CD4-positive, alpha-beta T cell treated with Interferon alpha-2 for 1 hour (primary cell): ENCODE measurements around the gene TTC8.
"Not testable (repeated sequence)": the region's sequence is repeated elsewhere in the genome, so short reads cannot be mapped to it uniquely, and the experiment has no call there.

Experiments used
- DNase-seq, 2 donors: peaks; one replicate each; pipeline ENCODE4 v3.0.0-alpha.2; 2020 to 2022

TTC8 gene

DNA sequence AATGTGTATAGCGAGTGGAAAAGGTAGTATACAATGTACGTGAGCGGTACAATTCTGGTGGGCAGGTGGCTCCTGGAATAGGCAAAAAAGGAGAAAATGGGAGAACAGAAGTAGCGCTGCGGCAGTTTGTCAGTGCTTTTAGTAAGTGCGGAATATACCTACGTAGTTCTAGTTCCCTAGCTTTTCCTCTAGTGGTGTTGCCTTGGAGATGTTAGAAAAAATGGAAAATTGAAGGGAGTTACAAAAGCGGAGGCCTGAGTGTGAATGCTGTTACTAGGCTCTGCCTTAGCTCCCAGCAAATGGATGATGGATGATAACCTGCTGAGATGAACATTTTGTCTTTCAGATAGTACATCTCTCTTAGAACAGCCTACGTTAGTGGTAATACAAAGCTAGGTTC, 1.1 kb downstream of the TTC8 start:
- no peak for DNase-seq

DNA sequence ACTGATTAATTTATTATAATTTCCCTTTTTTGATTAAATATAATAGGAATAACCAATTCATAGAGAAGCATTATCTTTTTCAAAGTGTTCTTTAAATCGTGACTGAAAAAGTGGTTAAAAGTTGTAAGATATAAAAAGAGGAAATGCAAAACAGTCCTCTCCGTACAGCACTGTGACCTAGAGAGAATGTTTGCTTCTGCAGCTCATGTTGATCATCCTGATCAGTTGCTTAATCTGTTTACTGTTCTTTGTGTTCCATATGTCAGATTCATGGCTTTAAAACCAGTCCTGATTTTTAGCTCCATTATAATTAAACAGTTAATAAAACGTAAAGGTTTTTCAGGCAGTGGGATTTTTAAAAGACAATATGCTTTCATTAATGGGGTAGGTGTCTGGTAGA, 4.7 kb downstream of the TTC8 start:
- no peak for DNase-seq

DNA sequence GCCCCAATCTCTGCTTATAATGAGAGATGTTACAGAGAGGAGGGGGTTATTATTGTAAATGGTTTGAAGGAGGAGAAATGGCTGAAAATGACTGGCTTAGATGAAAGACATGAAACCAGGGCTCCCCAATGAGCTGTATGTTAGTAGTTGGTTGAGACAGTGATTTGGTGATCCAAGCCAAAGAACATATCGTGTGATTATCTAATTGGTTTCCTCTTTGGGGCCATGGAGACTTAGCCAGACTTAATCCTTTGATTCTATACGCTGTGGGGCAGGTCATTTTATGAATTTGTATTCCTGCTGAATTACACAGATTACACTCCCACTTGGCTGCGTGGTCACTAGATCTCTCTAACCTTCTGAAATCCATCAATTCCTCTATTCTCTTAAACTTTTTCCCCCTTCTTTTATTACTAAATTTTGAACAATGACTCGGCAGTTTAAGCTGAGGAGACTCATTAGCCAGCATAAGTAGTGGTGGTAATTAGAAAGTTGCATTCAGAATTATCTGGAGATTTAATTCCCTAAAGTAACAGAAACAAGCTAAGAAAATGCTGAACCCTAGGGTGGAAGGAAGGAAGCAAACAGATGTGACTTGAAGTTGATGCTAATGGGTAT, 5.3 kb downstream of the TTC8 start:
- DNase-seq: no peak

DNA sequence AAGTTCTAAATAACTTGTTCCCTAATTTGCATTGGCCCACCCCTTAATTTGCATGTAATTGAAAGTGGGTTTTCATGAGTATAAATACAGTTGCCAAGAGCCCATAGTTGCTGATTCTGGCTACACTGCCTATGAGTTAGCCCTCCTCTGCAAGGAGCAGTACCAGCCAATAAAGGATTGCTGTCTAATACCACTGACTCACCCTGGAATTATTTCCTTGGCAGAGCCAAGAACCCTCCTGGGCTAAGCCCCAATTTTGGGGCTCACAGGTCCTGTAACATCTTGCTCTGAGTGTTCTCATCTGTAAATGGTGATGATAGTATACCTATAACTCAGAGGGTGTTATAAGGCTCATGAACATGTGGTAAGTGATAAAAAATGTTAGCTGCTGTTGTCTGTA, 6.8 kb downstream of the TTC8 start:
- DNase-seq: no peak

DNA sequence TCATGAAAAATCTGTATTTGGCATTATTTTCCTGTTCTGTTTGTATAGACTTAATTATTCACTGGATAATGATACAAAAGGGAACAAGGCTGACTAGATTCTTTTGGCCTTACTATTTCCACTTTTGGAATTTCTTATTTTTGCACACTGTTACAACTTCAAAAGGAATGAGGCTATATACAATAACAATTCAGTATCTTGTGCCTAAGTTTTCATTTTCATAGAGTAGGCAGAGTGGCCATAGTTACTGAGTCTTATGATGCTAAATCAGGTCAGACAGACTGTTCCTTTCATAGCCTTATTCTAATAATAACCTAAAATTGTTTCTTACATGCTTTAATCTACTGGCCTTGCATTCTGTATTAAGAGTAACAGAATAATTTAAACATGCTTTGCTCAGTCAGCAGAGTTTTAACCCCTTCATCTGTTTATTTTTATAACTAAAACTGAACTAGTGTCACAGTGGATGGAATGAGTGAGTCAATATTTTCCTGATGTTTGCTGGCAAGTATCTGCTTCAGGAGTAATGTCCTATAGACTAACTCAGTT, 10.5 kb downstream of the TTC8 start:
- DNase-seq: no peak

DNA sequence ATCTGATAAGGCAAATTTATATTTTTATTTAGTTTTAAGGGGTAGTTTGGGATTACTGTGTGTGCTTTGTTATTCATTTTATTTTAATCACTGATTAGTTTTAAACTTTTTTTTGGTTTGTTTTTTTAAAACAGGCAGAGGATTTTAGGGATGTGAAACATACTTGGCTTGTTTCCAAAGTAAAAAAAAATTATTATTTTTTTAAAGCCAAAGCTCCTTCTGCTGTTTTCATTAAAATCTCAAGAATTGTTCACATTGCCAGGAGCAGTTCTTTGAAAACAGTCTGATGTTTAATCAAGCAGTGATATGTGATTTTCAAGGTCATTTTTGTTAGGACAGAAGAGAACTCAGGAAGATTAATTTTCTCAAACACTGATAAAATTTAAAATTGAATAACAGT, 11.2 kb downstream of the TTC8 start:
- no peak for DNase-seq

DNA sequence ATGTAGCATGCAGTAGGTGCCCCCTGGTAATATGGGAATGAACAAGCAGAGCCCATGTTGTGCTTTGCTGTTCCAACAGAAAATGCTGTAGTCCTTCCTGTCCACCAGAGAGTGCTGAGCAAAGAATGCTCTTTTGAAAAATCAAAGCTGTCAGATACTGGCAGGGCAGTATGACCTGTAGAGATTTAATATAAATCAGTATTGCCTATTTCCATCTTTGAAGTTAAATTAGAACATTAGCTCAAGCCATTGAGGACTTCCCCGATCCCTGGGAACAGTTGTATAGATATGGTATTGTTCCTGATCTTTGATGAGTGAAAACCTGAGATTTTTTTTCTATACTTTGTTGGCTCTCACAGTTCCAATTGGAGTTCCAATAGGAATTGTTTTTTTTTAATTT, 13.0 kb downstream of the TTC8 start:
- DNase-seq: no peak

DNA sequence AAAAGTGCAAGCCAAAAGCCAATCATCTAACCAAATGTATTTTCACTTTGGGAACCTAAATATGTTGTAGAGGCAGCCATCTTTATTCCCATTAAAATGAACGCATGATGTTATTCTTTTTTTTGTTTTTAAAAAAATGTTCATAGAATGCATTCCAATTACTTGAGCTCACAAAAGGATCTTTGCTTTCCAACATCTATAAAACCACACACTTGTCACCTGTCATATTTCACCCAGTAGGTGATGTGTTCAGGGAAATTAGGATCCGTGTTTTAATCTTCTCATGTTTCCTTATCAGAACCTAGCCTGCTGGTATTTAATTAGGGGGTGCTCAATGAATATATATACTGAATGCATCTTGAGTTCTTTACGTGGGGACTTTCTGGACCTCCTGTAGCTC, 13.6 kb downstream of the TTC8 start:
- no peak for DNase-seq

DNA sequence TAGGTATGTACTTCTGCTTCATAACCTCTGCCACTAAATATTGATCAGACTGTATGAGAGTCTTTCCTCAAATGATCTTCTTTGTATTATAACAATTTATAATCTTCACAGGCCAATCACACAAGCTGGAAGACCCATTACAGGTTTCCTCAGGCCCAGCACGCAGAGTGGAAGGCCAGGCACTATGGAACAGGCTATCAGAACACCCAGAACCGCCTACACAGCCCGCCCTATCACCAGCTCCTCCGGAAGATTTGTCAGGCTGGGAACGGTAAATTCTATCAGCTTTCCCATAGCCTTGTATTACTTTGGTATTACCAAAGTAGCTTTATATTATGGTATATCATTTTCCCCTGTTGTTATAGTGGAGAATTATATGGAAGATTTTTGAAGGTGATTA, 16.5 kb downstream of the TTC8 start:
- DNase-seq: no peak

DNA sequence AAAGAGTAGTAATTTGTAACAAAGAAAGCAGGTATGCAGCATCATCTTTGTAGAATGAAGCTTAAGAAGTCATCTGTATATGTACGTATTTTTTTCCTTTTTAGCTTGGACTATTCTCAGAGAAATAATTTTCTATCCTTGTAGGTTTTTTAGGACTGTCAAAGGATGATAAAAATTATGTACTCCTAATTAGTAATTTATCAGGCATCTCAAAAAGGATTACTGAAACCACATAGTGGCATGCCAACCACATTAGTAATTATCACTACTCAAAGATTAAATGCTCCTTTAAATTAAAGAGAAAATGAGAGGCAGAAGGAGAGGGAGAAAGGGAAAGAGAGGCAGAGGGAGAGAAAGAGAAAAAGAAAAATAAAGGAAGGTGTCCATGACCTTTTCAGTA, 17.3 kb downstream of the TTC8 start:
- DNase-seq: no peak

DNA sequence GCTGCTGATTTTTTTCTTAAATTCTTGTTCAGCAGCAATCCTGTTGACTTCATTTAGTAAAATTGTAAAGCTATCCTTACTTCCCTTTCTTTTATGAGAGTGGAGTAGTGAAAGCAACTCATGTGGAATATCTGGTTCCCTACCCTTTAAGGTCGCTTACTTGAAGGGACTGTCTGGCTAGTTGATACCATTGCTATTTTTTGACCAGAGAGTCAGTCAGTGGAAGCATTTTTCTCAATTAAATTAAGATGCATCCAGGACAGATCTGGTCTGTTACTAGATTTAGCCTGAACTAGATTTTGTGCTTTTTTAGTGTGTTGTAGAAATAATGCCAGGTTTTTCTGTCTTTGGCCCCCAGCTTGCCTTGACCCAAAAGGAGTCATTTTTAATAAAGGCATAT, 18.0 kb downstream of the TTC8 start:
- DNase-seq: no peak

DNA sequence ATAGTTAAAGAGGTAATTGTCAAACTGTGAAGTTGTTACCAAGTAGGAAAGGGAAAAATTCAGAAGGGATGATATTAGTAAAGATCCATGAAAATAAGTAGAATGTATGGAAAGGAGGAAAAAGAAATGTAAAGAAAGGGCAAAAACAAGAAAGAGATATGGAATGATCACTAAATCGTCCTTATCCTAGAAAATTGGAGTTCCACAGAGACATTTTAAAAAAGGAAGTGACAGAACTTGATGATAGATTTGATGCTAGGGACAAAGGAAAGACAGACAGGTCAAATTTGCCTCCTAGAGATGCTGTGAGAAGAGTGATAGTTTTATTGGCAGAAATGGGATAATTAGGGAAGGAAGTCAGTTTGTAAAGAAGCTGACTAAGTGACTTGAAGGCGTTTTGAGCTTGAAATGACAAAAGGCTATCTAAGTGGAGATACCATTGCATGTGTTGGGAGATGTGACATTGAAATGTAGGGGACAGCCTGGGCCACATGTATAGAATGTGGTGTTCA, 20.6 kb downstream of the TTC8 start:
- no peak for DNase-seq

DNA sequence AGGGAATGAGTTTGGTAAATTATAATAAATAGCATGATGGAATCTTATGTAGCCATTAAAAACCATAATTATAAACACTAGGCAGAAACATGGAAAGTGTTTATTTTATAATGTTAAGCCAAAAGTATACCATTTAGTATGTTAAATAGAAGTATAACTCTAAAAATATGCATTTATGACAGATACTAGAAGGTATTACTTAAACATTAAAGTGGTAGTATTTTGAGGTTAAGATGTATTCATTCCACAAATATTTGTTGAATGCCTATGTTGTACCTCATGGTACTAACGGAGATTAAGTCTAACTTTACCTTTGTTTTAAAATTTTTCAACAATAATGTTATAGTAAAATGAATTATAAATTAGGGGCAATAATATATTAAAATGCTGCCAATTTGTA, 24.1 kb downstream of the TTC8 start:
- DNase-seq: no peak

DNA sequence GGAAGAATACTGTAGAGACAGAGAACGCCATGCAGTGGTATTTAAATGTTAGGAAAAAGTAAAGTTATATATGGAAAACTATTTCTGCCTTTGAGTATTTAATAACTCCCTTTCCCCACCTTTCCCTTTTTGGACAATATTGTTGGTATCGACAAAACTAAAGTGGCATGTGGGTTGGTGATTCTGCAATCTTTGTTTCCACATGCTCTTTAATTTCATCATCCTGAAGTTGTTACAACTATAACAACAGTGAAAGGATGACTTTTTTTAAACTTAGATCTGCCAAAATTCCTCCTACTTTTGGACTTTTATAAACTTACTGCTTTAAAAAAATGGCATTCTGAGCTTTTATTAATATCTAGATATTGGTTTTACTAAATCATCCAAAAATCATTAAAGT, 25.3 kb downstream of the TTC8 start:
- no peak for DNase-seq

DNA sequence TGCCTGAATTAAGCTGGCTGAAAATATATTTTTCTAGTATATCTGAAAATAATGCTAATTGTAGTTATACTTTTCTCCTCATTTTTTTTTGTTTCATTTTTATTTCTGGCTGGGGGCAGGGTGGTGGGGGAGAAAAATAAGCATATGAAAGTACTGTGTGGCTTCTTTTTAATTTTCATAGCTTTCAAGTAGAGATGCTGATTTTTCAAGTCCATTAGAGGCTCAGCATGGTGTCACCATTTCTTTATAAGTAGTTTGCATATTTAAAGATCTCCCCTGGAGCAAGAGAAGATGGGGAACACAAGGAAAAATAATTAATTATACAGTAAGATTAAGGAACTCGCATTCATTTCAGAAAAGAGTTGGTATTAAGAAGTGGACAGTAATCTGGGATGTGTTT, 27.1 kb downstream of the TTC8 start:
- DNase-seq: no peak

DNA sequence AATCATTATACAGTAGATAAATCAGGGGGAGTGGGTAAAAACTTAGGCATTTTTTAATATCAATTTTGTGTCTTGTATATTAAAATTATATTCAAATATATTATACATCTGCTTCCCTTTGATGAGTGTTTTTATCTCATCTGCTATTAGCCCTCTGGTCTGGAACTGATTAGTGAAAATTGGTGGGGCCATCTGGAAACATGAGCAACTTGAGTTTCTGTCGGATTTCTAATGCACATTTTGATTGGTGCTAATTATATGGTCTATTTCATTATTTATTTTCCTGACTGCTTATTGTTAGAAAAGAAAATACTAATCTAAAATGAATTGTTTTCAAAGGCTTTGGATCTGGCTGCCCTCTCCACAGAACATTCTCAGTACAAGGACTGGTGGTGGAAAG, 28.2 kb downstream of the TTC8 start:
- no peak for DNase-seq

DNA sequence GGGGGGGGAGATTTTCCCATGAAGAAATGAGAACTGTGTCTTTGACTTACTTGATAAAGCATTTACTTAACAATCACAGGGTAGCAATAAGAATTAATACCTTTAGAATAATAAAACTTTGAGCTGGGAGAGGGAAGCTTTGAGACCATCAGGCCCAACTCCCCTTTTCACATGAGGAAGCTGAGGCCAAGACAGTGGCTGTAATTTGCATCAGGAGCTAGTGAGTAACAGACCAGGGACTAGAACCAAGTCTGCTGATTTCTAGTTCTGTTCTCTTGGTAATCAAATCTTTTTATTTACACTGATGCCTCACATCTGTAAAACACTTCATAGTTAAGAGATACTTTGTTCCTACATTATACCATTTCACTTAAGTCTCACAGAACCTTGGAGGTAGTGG, 28.7 kb downstream of the TTC8 start:
- no peak for DNase-seq

DNA sequence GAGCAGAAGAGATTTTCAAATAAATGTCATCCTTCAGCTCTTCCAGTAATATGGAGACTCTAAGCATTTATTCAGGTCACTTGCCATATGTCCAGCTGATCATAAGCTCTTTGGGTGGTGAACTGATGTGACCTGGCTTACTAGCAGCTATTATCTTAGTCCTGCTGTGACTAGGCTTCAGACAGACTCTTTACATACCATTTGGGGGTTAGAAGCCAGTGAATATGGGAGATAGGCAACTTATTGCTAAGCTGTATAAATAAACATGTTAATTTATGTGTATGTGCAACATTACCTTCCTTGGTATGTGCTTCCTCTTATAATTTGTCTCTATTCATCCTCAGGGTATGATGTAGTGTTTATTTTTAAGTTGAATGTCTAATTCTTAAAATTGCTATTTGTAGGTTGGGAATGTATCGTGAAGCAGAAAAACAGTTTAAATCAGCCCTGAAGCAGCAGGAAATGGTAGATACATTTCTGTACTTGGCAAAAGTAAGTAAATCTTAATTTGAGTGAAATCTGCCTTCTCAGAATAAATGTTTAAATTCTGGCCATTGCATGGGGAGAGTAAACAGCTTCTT, 32.4 kb downstream of the TTC8 start:
- no peak for DNase-seq

DNA sequence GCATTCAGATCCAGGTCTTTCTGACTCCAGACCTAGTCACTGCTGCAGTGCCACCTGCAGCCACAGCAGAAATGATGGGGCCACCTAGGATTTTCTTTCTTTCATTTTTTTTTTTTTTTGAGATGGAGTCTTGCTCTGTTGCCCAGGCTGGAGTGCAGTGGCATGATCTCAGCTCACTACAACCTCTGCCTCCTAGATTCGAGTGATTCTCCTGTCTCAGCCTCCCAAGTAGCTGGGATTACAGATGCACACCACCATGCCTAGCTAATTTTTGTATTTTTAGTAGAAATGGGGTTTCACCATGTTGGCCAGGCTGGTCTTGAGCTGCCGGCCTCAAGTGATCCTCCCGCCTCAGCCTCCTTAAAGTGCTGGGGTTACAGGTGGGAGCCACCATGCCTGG, 33.4 kb downstream of the TTC8 start:
- not testable (repeated sequence) for DNase-seq

DNA sequence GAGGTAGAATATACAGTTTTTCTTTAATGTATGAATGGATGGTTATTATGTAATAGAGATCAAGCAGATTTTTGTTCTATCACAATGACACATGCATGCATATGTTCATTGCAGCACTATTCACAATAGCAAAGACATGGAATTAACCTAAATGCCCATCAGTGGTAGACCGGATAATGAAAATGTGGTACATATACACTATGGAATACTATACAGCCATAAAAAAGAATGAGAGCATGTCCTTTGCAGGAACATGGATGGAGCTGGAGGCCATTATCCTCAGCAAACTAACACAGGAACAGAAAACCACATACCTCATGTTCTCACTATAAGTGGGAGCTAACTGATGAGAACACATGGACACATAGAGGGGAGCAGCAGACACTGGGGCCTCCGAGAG, 34.7 kb downstream of the TTC8 start:
- not testable (repeated sequence) for DNase-seq

DNA sequence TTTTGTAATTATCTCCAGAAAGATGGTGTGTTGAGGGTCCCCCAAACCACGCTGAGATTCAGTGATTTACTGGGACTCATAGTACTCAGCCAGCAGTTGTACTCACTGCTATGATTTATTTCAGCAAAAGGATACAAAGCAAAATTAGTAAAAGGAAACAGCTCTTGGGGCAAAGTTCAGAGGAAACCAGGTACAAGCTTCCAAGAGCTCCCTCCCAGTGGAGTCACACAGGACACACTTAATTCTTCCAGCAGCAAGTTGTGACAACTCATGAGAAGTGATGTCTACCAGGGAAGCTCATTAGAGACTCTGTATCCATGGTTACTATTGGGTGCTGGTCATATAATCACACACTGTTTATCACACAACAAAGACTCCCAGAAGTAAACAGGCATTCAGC, 38.7 kb downstream of the TTC8 start:
- DNase-seq: no peak

DNA sequence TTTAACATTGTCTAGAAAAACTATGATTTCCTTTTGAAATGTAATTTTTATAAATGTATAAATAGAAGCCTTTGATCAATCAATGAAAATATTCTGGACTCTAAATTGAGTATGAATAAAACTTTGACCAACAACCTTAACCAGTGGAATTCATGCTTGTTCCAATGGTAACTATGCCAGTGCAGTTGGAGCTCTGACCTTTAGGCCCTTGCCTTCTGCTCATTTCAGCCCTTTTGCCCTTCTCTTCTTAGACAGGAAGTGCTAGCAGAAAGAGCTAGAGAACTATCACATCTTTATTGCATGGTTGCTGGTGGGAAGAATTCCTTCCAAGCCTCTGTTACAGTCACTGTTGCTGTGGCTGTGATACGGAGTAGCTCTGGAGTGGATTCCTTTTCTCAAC, 39.7 kb downstream of the TTC8 start:
- DNase-seq: no peak

DNA sequence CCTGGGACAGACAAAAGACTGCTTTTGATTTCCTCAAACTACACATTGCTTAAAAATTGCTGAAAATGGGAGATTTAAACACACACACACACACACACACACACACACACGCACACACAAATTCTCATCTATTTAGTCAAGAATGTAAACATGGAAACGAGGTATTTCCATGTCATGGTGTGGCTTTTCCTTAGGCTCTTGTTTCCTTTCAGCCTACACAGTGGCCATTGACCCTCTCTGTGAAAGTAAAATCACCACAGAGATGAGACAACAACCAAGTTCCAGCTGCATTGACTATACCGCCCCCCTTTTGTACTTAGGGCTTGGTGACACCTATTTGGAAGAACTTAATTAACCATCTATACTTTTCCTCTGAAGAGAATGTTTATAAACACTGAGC, 41.9 kb downstream of the TTC8 start:
- no peak for DNase-seq

DNA sequence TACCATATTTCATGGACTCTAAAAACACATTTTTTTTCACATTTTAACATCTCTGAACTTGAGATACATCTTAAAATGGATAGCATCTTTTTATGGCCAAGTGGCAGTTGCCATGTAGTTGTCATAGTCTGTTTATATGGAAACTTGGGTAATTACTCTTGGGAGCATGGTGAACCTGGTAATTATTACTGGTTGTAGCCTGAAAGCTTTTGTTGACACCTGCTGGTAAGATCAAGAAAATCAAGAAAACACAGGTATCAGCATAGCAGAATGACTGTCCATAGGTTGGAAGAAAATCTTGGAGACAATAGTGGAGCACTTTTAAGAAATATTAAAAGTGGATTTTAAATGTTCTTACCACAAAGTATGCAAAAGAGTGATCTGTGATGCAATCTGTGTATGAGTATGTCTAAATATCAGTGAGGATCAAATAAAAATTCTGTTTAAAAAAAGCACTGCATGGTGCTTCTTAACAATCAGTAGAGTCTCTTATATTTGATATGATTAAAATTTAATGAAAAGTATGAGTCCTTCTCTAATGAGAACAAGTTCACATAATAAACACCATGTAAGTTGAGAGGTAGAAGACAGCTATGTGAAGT, 44.2 kb downstream of the TTC8 start:
- peak in 1 of 2 donors; percentile 21 for DNase-seq

DNA sequence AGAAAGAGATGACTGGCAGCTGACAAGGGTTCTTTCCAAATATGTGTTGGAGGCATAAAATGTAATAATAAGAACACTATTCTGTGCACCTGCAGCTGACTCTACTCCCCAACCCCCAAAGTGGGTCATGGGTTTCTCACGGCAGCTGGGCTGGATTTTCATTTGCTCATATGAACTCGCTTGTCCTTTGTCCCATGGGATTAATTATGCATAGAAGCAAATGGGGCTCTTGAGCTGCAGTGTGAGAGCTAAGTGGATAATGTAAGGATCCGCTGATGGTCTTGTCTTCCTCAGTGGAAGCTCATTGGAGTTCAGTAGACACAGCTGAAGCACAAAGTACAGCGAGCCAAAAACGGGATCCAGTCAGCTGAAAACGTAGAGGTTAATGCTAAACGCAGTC, 46.3 kb downstream of the TTC8 start:
- no peak for DNase-seq
